HG03565 (cell line): Measurements from ENCODE around the gene GGNBP2.

Source experiments
- ATAC-seq: cut with Tn5 transposase; IDR thresholded peaks from one replicate; pipeline ENCODE4 v1.9.1; 2021; ENCODE audit warnings: mild to moderate bottlenecking, moderate library complexity; ENCODE audit not compliant: unreplicated experiment

The GGNBP2 gene

DNA sequence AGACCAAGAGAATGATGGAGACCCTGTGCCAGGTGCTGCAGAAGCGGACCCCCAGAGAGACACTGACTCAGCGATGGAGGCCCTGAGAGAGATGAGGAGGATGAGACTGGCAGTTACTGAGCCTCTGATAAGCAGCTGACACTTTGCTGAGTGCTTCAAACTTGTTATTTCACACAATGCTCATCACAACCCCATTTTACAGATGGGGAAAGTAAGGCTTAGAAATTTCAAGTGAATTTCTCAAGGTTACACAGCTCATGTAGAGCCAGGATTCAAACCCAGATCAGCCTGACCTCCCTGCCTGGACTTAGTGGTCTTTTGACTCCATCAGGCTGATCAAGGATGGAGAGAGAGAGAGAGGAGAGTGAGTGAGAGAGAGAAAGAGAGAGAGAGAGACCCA lies 83.9 kb downstream of the GGNBP2 start:
- ATAC-seq, result no peak

DNA sequence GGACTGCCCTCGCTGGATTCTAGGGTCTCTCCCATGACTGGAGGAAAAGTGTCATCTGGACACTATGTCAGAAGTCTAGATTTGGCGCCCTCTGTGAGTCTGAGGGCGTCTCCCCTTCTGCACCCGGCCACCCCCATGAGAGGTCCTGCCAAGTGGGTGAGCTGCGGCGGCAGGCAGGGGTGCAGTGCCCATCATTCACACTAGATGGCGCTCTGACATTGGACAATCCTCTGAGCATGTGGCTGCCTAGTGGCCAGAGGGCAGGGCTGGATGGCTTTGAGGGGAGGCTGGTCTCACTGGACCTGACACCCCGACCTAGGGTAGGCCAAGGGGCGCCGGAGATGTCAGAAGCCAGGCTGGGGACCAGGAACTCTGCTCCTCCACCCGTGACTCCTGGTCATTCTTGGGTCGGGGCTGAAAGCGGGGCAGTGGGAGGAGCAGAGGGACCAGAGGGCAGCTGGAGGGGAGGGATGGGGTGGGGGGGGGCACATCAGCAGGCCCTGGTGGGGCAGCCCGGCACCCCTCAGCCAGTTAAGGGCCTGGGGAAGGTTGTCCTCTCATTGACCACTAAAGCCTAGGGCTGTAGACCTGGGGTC lies 84.6 kb downstream of the GGNBP2 start:
- ATAC-seq, result no peak

GRCh38 chr17:36629970-36630502 lies 85.3 kb downstream of the GGNBP2 start:
- no peak for ATAC-seq

GRCh38 chr17:36631022-36631421 lies 86.3 kb downstream of the GGNBP2 start:
- no peak for ATAC-seq

GRCh38 chr17:36632916-36633771 lies 88.4 kb downstream of the GGNBP2 start:
- no peak for ATAC-seq
